Measurements from ENCODE around the gene CFAP44.

The CFAP44 gene

DNA sequence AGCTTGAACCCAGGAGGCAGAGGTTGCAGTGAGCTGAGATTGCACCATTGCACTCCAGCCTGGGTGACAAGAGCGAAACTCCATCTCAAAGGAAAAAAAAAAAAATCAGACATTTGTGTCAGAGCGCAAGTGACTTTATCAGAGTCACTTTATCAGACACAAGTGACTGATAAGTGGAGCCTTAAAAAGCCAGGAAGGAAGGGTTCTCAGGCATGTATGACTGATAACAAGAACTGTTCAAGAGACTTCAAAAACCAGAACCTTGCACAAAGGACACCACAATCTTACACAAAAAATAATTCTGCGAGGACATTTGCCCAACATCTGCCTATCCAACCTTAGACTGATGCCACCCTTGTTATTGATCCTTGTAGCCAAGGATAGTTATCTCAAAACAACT is 13.3 kb upstream of the CFAP44 start:
- no peak overlapping the region for H3K27ac ChIP-seq
- H3K36me3 ChIP-seq: no peaks in the 10 kb centered on the region
- TF ChIP-seq, protein P1, sequence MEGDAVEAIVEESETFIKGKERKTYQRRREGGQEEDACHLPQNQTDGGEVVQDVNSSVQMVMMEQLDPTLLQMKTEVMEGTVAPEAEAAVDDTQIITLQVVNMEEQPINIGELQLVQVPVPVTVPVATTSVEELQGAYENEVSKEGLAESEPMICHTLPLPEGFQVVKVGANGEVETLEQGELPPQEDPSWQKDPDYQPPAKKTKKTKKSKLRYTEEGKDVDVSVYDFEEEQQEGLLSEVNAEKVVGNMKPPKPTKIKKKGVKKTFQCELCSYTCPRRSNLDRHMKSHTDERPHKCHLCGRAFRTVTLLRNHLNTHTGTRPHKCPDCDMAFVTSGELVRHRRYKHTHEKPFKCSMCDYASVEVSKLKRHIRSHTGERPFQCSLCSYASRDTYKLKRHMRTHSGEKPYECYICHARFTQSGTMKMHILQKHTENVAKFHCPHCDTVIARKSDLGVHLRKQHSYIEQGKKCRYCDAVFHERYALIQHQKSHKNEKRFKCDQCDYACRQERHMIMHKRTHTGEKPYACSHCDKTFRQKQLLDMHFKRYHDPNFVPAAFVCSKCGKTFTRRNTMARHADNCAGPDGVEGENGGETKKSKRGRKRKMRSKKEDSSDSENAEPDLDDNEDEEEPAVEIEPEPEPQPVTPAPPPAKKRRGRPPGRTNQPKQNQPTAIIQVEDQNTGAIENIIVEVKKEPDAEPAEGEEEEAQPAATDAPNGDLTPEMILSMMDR (IDR thresholded peaks at IDR 0.05): no peak
- H3K4me1 ChIP-seq (ENCODE audit: control insufficient read depth in 1 of 2, insufficient read depth in 1 of 2, low read depth in 1 of 2, low read length in 1 of 2): no peaks in the 10 kb centered on the region
- no peaks in the 10 kb centered on the region for H3K27me3 ChIP-seq
- no peaks in the 10 kb centered on the region for H3K9me3 ChIP-seq
- no peak overlapping the region for H3K4me3 ChIP-seq (ENCODE audit: low read depth in 1 of 2, low read length in 1 of 2)

DNA sequence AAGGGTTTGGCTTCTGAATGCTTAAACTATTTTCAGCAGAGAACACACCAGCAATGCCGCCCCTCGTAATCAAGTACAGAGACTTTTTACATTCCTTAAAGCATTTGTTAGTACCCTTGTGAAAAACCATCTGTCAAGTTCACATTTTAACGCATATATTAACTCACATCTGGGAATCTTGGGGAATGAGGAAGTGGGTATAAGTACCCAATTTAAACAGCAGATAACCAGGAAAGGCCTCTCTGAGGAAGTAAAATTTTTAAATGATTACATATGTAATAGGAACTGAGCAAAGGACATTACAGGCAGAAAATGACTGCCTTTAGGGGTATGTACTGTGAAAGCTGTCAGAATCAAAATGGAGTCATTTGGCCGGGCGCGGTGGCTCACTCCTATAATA is 12.8 kb upstream of the CFAP44 start:
- no peak overlapping the region for H3K4me3 ChIP-seq (ENCODE audit: low read depth in 1 of 2, low read length in 1 of 2)
- H3K4me1 ChIP-seq (ENCODE audit: control insufficient read depth in 1 of 2, insufficient read depth in 1 of 2, low read depth in 1 of 2, low read length in 1 of 2): no peaks in the 10 kb centered on the region
- H3K27me3 ChIP-seq: no peaks in the 10 kb centered on the region
- no peaks in the 10 kb centered on the region for H3K36me3 ChIP-seq
- TF ChIP-seq, protein P1 (IDR thresholded peaks at IDR 0.05): no peak
- no peaks in the 10 kb centered on the region for H3K9me3 ChIP-seq
- no peak overlapping the region for H3K27ac ChIP-seq

DNA sequence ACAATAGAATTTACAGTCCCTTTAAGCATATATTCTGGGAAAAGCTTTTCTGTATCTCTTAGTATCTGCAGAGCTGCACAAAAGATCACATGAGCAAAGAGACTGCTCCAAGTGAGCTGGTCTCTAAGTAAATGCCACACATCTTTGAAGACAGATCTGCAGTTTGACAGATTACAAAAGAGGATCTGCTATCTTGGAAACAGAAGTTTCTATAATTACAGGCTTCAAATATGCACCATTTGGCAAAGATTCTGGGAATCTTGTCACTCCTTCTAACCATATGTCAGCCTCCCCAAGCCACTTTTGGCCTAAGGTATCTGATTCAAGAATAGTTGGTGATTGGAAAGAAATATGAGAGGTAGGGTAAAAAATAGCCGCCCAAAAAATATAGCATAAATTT is 9.6 kb upstream of the CFAP44 start:
- H3K36me3 ChIP-seq: peaks cover 7% of the 10 kb centered on the region
- H3K4me1 ChIP-seq (ENCODE audit: control insufficient read depth in 1 of 2, insufficient read depth in 1 of 2, low read depth in 1 of 2, low read length in 1 of 2): no peaks in the 10 kb centered on the region
- H3K27me3 ChIP-seq: no peaks in the 10 kb centered on the region
- H3K27ac ChIP-seq: no peak overlapping the region
- no peaks in the 10 kb centered on the region for H3K9me3 ChIP-seq
- H3K4me3 ChIP-seq (ENCODE audit: low read depth in 1 of 2, low read length in 1 of 2): no peak overlapping the region
- TF ChIP-seq, protein P1 (IDR thresholded peaks at IDR 0.05): no peak

DNA sequence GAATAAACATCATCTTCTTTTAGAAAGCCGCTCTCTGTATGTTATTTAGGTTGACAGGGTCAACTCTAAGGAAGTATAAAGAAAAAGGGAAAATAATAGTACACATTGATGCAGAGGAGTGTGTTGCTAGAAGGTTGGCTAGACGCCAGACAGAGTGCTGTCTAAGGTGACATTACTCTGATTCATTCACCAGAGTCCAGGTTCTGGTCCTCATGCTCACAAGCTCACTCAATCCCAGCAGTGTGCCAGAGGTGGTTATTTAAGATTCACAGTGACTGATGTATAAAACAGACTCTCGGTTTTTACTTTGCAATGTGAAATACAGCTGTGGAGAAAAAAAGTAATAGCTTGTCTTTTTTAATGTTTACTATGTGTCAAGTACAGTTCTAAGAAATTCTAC is 1.7 kb downstream of the CFAP44 start:
- TF ChIP-seq, protein P1 (IDR thresholded peaks at IDR 0.05): no peak
- H3K27me3 ChIP-seq: no peaks in the 10 kb centered on the region
- no peaks in the 10 kb centered on the region for H3K36me3 ChIP-seq
- H3K27ac ChIP-seq: no peak overlapping the region
- H3K9me3 ChIP-seq: no peaks in the 10 kb centered on the region
- no peak overlapping the region for H3K4me3 ChIP-seq (ENCODE audit: low read depth in 1 of 2, low read length in 1 of 2)
- peaks cover 0 to 3% of the 10 kb centered on the region in 2 experiments for H3K4me1 ChIP-seq (ENCODE audit: control insufficient read depth in 1 of 2, insufficient read depth in 1 of 2, low read depth in 1 of 2, low read length in 1 of 2)

DNA sequence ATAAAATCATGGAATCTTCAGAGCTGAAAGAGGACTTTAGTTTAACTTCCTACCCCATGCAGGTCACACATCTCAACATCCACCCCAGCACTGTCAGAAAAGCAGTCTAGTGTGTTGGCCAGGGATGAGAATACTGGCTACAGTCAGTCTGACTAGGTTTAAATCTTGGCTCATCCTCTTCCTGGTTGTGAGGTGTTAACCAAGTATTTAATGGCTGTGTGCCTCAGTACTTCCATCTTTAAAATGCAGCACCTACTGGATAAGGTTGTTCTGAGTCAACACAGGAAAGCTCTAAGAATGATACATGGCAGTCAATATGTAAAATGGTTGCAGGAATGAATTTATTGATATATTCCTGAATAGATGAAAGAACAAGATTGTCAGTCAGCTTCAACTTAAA is 3.1 kb downstream of the CFAP44 start:
- no peak overlapping the region for H3K27ac ChIP-seq
- TF ChIP-seq, protein P1 (IDR thresholded peaks at IDR 0.05): no peak
- no peak overlapping the region for H3K4me3 ChIP-seq (ENCODE audit: low read depth in 1 of 2, low read length in 1 of 2)

DNA sequence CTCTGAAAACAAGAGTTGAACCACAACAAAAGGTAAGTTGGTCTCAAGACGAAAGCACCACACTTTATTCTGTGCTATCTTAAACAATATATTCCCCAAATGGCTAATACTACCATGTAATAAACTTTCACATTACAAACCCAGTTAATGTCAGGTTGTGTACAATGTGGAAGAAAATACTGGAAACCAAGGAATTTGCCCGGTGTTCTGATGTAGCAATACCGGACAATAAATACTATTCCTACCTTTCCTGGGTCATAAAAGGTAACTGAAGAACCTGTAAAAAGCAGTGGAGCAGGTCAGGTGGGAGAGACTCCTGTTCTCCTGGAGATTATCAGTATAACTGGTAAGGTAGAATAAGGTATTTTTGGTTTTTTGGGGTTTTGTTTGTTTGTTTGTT is 3.9 kb downstream of the CFAP44 start:
- Histone ChIP-seq H3K4me1 (ENCODE audit: control insufficient read depth in 1 of 2, insufficient read depth in 1 of 2, low read depth in 1 of 2, low read length in 1 of 2) (peaks cover 0 to 3% of the 10 kb centered on the region in 2 experiments), H3K36me3 (no peaks in the 10 kb centered on the region), H3K4me3 (ENCODE audit: low read depth in 1 of 2, low read length in 1 of 2) (no peak overlapping the region), H3K27me3 (no peaks in the 10 kb centered on the region), H3K9me3 (no peaks in the 10 kb centered on the region), H3K27ac (no peak overlapping the region)
- TF ChIP-seq, protein P1 (IDR thresholded peaks at IDR 0.05): no peak

More for the DNA sequence above, 3.1 kb downstream of the CFAP44 start:
- Histone ChIP-seq H3K9me3 (no peaks in the 10 kb centered on the region), H3K27me3 (no peaks in the 10 kb centered on the region), H3K36me3 (no peaks in the 10 kb centered on the region), H3K4me1 (ENCODE audit: control insufficient read depth in 1 of 2, insufficient read depth in 1 of 2, low read depth in 1 of 2, low read length in 1 of 2) (peaks cover 0 to 3% of the 10 kb centered on the region in 2 experiments)

Data from neutrophil (primary cell).